K562 (cell line): ENCODE results near the gene CHN1.

Experiments
- BRCA1 ChIP-seq, 2 experiments: fragments of 450-650 bp in 1 of 2; sonication (generic) in 1 of 2; formaldehyde crosslinking in 1 of 2; IDR thresholded peaks; 2 replicates each; pipeline versions ENCODE4 v1.5.0 to v1.6.1; 2017 to 2020; ENCODE audit warnings: mild to moderate bottlenecking in 1 of 2, missing genetic modification reagents in 1 of 2
- HIVEP1 ChIP-seq: fragments of 250-450 bp; sonication (Bioruptor Pico); IDR thresholded peaks from 2 replicates; pipeline ENCODE4 v1.4.0; 2020; ENCODE audit warnings: mild to moderate bottlenecking
- MAX ChIP-seq: sonication (generic); formaldehyde crosslinking; IDR thresholded peaks from 2 replicates; pipeline ENCODE4 v1.9.0; 2022; ENCODE audit warnings: mild to moderate bottlenecking, missing genetic modification reagents
- PCBP2 ChIP-seq: fragments of 200-400 bp; formaldehyde crosslinking; IDR thresholded peaks from 2 replicates; pipeline ENCODE4 v1.6.1; 2018; ENCODE audit warnings: low read length, low read depth, mild to moderate bottlenecking, moderate library complexity; ENCODE audit not compliant: poor library complexity, severe bottlenecking
- POLR2A ChIP-seq: fragments of 450-650 bp; conservative IDR thresholded peaks from 2 replicates; pipeline ENCODE4 v1.6.1; 2016
- SAP30 ChIP-seq: fragments of 200-600 bp; sonication (generic); IDR thresholded peaks from 2 replicates; pipeline ENCODE4 v1.6.1; 2012; ENCODE audit warnings: borderline replicate concordance, low read depth, mild to moderate bottlenecking, moderate library complexity, low read length, control low read depth, inconsistent platforms; ENCODE audit not compliant: insufficient read depth, poor library complexity, severe bottlenecking
- STAG1 ChIP-seq: sonication (generic); formaldehyde crosslinking; IDR thresholded peaks from 2 replicates; pipeline ENCODE4 v1.5.0; 2020; ENCODE audit warnings: missing genetic modification reagents, borderline replicate concordance
- ZBTB7A ChIP-seq: IDR thresholded peaks from 2 replicates; pipeline ENCODE4 v1.6.1; 2011; ENCODE audit warnings: low read depth, mild to moderate bottlenecking, low read length, moderate library complexity, borderline replicate concordance; ENCODE audit not compliant: control insufficient read depth
- ZNF121 ChIP-seq: sonication (generic); formaldehyde crosslinking; conservative IDR thresholded peaks from 2 replicates; pipeline ENCODE4 v1.8.0; 2022; ENCODE audit warnings: missing genetic modification reagents

GRCh38 chr2:175049661-175050060 is 44.5 kb upstream of the CHN1 start:
- TF ChIP-seq POLR2A (no peak), PCBP2 (no peak), ZBTB7A (no peak), MAX (CRISPR knock-in tag) (no peak), STAG1 (no peak), BRCA1 (IDR thresholded peaks at IDR 0.05) (no peak), BRCA1 (CRISPR knock-in tag; IDR thresholded peaks at IDR 0.05) (no peak), SAP30 (no peak), HIVEP1 (CRISPR knock-in tag) (no peak), ZNF121 (no peak)
